ENCODE data around the gene CSF2.

GRCh38 chr5:132093271-132093670 is 19.7 kb downstream of the CSF2 start:
- TF ChIP-seq EZH2 (IDR thresholded peaks at IDR 0.05; ENCODE audit: borderline replicate concordance, insufficient read depth, low read depth, low read length, poor library complexity, severe bottlenecking) (no peak), CTCF (IDR thresholded peaks at IDR 0.05) (no peak)

Measured in B cell (primary cell).